K562 (cell line): ENCODE results near the gene RIN3. TPM values are rescaled to one million over a fixed set of nuclear protein-coding genes. Genes with fewer than 3 reads are reported as not detected.
A peak's percentile ranks its signal among the peaks of the same experiment; 100 is the strongest.

Experiments
- ATAC-seq: fragments of 200-7000 bp; cut with Tn5 transposase; 3 replicates; pipeline ENCODE4 v1.9.1; 2020; ENCODE audit warnings: moderate library complexity
- BruUV-seq: library from RNA; stranded (reverse); fragments of 400-500 nt; replicated peaks from 2 replicates; lab custom pipeline; 2021; lab: Mats Ljungman, UMichigan
- CTCF ChIA-PET: fragments of 300-600 bp; formaldehyde crosslinking; extraction: SDS; loops from one replicate; lab custom pipeline; 2021; ENCODE audit warnings: low intra/inter-chr PET ratio; lab: Yijun Ruan, JAX
- POLR2A ChIA-PET: fragments of 300-600, 350-650 bp; sonication (Branson Sonifier 250); formaldehyde crosslinking; extraction: SDS; loops from one replicate; lab custom pipeline; 2021; ENCODE audit warnings: antibody characterized with exemption, inconsistent platforms; lab: Yijun Ruan, JAX
- DNase-seq, 4 experiments: peaks; one replicate each; pipeline versions ENCODE4 v3.0.0 to v3.0.0-alpha.2; 2011 to 2018; ENCODE audit warnings: low spot score in 3 of 4, mixed read lengths in 3 of 4; ENCODE audit errors: extremely low read depth in 1 of 4
- FAIRE-seq: peaks from 2 replicates; lab custom pipeline; 2011; peaks lifted over from hg19 to GRCh38; lab: Jason Lieb, UNC
- H2AFZ ChIP-seq: 2 replicates; pipeline ENCODE4 v1.6.0; 2011; ENCODE audit warnings: low read depth, low read length, control low read depth, inconsistent platforms
- H3K27ac ChIP-seq: fragments of 200-600 bp; 3 replicates; pipeline ENCODE4 v1.8.0; 2011; ENCODE audit warnings: low read depth, mild to moderate bottlenecking, control low read depth, inconsistent platforms, low read length, moderate library complexity, mixed read lengths; ENCODE audit errors: extremely low read depth
- H3K27me3 ChIP-seq, 2 experiments: fragments of 300-600 bp in 1 of 2; 2 replicates in 1 of 2; 3 replicates in 1 of 2; pipeline versions ENCODE4 v1.6.0 to v1.8.0; 2011; ENCODE audit warnings: inconsistent platforms in 2 of 2, low read length in 2 of 2, mild to moderate bottlenecking in 1 of 2, mixed read lengths in 1 of 2, moderate library complexity in 1 of 2; ENCODE audit not compliant: control insufficient read depth in 2 of 2, insufficient read depth in 2 of 2
- H3K36me3 ChIP-seq: fragments of 300-600 bp; 3 replicates; pipeline ENCODE4 v1.8.0; 2011; ENCODE audit warnings: mild to moderate bottlenecking, low read length, inconsistent platforms; ENCODE audit not compliant: control insufficient read depth, insufficient read depth
- H3K4me1 ChIP-seq, 2 experiments: fragments of 200-600 bp in 1 of 2; replicated peaks in 1 of 2; 2 replicates in 1 of 2; 3 replicates in 1 of 2; pipeline versions ENCODE4 v1.5.1 to v1.8.0; 2011; ENCODE audit warnings: inconsistent platforms in 2 of 2, low read length in 2 of 2, mild to moderate bottlenecking in 1 of 2, mixed read lengths in 1 of 2, moderate library complexity in 1 of 2; ENCODE audit not compliant: control insufficient read depth in 2 of 2, insufficient read depth in 2 of 2
- H3K4me2 ChIP-seq: 2 replicates; pipeline ENCODE4 v1.6.1; 2011; ENCODE audit warnings: low read length, control low read depth, inconsistent platforms, mixed read lengths; ENCODE audit not compliant: insufficient read depth
- H3K4me3 ChIP-seq: fragments of 200-600 bp; sonication (generic), shearing (Covaris generic); 2 replicates; pipeline ENCODE4 v1.5.1; 2016; ENCODE audit warnings: control low read depth, inconsistent platforms
- H3K79me2 ChIP-seq: fragments of 200-600 bp; 3 replicates; pipeline ENCODE4 v1.8.0; 2011; ENCODE audit warnings: low read length, inconsistent platforms; ENCODE audit not compliant: control insufficient read depth, insufficient read depth
- H3K9ac ChIP-seq, 2 experiments: 2 replicates each; pipeline versions ENCODE4 v1.6.0 to v1.6.1; 2011; ENCODE audit warnings: low read depth in 2 of 2, low read length in 2 of 2, control low read depth in 1 of 2, inconsistent platforms in 1 of 2, mild to moderate bottlenecking in 1 of 2, mixed read lengths in 1 of 2; ENCODE audit not compliant: insufficient read depth in 1 of 2
- H3K9me1 ChIP-seq: one replicate; pipeline ENCODE4 v1.6.0; 2011; ENCODE audit warnings: inconsistent platforms, mild to moderate bottlenecking, low read length, moderate library complexity; ENCODE audit not compliant: control insufficient read depth, insufficient read depth
- H3K9me3 ChIP-seq: replicated peaks from 2 replicates; pipeline ENCODE4 v1.5.1; 2011; ENCODE audit warnings: low read depth, low read length, inconsistent platforms; ENCODE audit not compliant: control insufficient read depth, insufficient read depth
- H4K20me1 ChIP-seq: replicated peaks from 2 replicates; pipeline ENCODE4 v1.6.1; 2011; ENCODE audit warnings: low read length, inconsistent platforms, mixed read lengths; ENCODE audit not compliant: control insufficient read depth, insufficient read depth
- DPF2 ChIP-seq: fragments of 450-650 bp; IDR thresholded peaks from 2 replicates; pipeline ENCODE4 v1.6.1; 2016
- MTA3 ChIP-seq: fragments of 450-650 bp; formaldehyde crosslinking; IDR thresholded peaks from 2 replicates; pipeline ENCODE4 v1.6.1; 2017; ENCODE audit warnings: mild to moderate bottlenecking, borderline replicate concordance
- NFE2L1 ChIP-seq: fragments of 450-650 bp; IDR thresholded peaks from 2 replicates; pipeline ENCODE4 v1.6.1; 2016; ENCODE audit warnings: missing genetic modification characterization, low read depth, mild to moderate bottlenecking, missing compliant biosample characterization, moderate library complexity, borderline replicate concordance
- RAD21 ChIP-seq, 2 experiments: fragments of 250-450 bp in 1 of 2; fragments of 450-650 bp in 1 of 2; sonication (Bioruptor Pico) in 1 of 2; formaldehyde crosslinking in 1 of 2; IDR thresholded peaks in 1 of 2; conservative IDR thresholded peaks in 1 of 2; 2 replicates each; pipeline versions ENCODE4 v1.4.0 to v1.8.0; 2020 to 2022; ENCODE audit warnings: mild to moderate bottlenecking in 2 of 2, moderate library complexity in 1 of 2
- SRSF9 ChIP-seq: fragments of 200-400 bp; formaldehyde crosslinking; IDR thresholded peaks from 2 replicates; pipeline ENCODE4 v1.6.1; 2017; ENCODE audit warnings: low read depth, low read length, borderline replicate concordance
- U2AF2 ChIP-seq: fragments of 200-400 bp; formaldehyde crosslinking; optimal IDR thresholded peaks from 2 replicates; pipeline ENCODE3; 2017; ENCODE audit warnings: low read depth, mild to moderate bottlenecking, low read length
- WHSC1 ChIP-seq: IDR thresholded peaks from one replicate; pipeline ENCODE4 v1.6.1; 2012; ENCODE audit warnings: low read length, control low read depth, inconsistent platforms
- ZNF165 ChIP-seq: fragments of 250-450 bp; sonication (Bioruptor Pico); IDR thresholded peaks from 2 replicates; pipeline ENCODE4 v1.4.0; 2020; ENCODE audit warnings: borderline replicate concordance
- WGBS: fragments of 100-300 bp; shearing (Covaris generic); methylation state at CpG from one replicate; pipeline ENCODE4 v1.1.6; 2016; ENCODE audit warnings: low coverage, mixed read lengths; ENCODE audit not compliant: insufficient coverage; ENCODE audit errors: missing lambda C conversion rate; 5-methylcytosine and 5-hydroxymethylcytosine counted together
- in situ Hi-C: fragments of 300-500 bp; cut with MboI; formaldehyde crosslinking; loops from 4 replicates; pipeline ENCODE4 v1.15.0; 2018; ENCODE audit warnings: inconsistent platforms, mixed read lengths
- intact Hi-C: fragments of 100-400 bp; cut with micrococcal nuclease; formaldehyde crosslinking; loops from 2 replicates; pipeline ENCODE4 v1.14.2; 2022
- polyA plus RNA-seq, 8 experiments: library from polyadenylated mRNA; depleted of rRNA in 4 of 8; stranded (reverse) in 5 of 8; unstranded in 3 of 8; fragments of >200 nt; fragmentation: Nextera tagmentation in 2 of 8; fragmentation: Illumina TruSeq in 1 of 8; extraction: Ambion mirVana in 2 of 8; extraction: Trizol in 1 of 8; gene quantifications; 2 replicates each; pipeline versions ENCODE4 v1.2.1 to v1.2.3, GENCODE V29; 2011 to 2014; ENCODE audit warnings: inconsistent platforms in 1 of 8, missing spikeins in 1 of 8
- total RNA-seq, 7 experiments: library from RNA; depleted of rRNA in 6 of 7; stranded (reverse); fragments of >200 nt in 6 of 7; fragmentation: Illumina TruSeq in 2 of 7; extraction: Trizol in 2 of 7; gene quantifications; 2 replicates each; pipeline versions ENCODE4 v1.2.1 to v1.2.3, GENCODE V29; 2011 to 2021; ENCODE audit warnings: low replicate concordance in 1 of 7
- TF ChIP-seq, protein P1 (sequence below), 3 experiments: IDR thresholded peaks in 2 of 3; conservative IDR thresholded peaks in 1 of 3; 2 replicates each; pipeline ENCODE4 v1.5.1; 2011 to 2012; ENCODE audit warnings: low read length in 3 of 3, mild to moderate bottlenecking in 3 of 3, control low read depth in 2 of 3, improper control_type of control experiment in 1 of 3, inconsistent platforms in 1 of 3, low read depth in 1 of 3, mixed read lengths in 1 of 3, moderate library complexity in 1 of 3; ENCODE audit not compliant: insufficient read depth in 2 of 3

RIN3 gene
- total and polyA plus RNA-seq, 9 of the 15 experiments (the other 6 are each of a cell fraction or from before 2014, with no cell fraction given) = 0.01 to 0.49 (median 0.08) TPM; not detected in 5

DNA sequence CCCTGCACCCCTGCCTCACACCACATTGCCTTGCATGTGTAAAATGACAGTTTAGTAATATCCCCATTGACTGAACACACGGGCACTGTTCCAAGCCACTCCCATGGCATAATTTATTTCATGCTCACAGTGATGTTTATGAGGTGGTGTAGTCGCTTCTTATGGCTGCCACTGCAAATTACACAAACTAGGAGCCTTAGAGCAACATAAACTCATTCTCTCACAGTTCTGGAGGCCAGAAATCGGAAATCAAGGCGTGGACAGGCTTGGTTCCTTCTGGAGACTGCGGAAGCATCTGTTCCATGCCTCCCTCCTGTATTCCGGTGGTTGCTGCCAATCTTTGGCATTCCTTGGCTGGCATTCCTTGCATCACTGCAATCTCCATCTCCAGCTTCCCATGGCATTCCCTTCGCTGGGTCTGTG, 97.3 kb downstream of the RIN3 start:
- FAIRE-seq = no peak
- no peak overlapping the region for H3K4me3 ChIP-seq
- no peak overlapping the region for H2AFZ ChIP-seq
- H3K4me1 ChIP-seq = no peaks in the 10 kb centered on the region; a peak in 1 of 5 replicates
- intact Hi-C loops = no loop called here
- BruUV-seq = no TSS peak
- TF ChIP-seq NFE2L1 (tag) = no peak
- no peak for TF ChIP-seq WHSC1
- TF ChIP-seq DPF2 = no peak
- TF ChIP-seq MTA3 = no peak
- TF ChIP-seq SRSF9 = no peak
- TF ChIP-seq, all 486 proteins: peak for 0
- 2% methylated on average over 6 of the region's 7 CpGs for WGBS
- in situ Hi-C loops = no loop called here
- Histone ChIP-seq H3K9me3 (no peaks in the 10 kb centered on the region), H3K36me3 (no peaks in the 10 kb centered on the region), H3K9me1 (no peaks in the 10 kb centered on the region), H3K9ac (no peak overlapping the region), H3K27me3 (peaks cover 0 to 10% of the 10 kb centered on the region in 2 experiments; a peak in 1 of 5 replicates), H4K20me1 (no peaks in the 10 kb centered on the region), H3K27ac (no peak overlapping the region), H3K4me2 (no peak overlapping the region), H3K79me2 (no peaks in the 10 kb centered on the region)
- POLR2A ChIA-PET = no interaction called here
- DNase-seq = no peak
- no peak for ATAC-seq
- CTCF ChIA-PET = no interaction called here

DNA sequence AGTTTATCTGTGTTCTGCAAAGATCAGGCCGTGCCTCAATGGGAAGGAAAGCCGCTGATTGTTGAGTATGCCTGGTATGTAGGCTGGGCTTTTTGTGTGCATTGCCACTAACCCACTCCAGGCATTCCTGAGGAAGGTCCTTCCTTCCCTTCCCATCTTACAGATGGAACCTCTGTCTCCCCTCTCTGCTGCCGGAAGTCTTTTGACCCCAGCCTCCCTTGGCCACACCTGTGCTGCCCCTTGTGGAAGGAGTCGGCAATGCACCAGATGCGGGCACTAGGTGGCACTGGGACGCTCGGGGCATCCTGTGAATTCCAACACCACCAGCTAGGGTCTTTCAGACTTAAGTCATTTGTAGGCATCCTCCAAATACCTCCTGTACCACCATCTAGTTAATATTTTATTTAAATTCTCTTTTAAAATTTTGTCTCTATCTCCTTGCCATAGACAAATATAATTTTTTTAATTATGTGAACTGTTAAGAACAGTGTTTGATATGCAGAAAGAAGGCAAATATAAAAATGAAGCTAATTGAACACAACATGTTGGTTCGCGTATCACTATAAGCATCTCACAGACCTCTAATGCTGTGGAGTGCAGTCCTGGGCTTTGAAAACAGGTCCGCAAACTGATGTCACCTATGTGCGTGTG, 99.6 kb downstream of the RIN3 start:
- Histone ChIP-seq H4K20me1 (no peaks in the 10 kb centered on the region), H3K27me3 (peaks cover 0 to 10% of the 10 kb centered on the region in 2 experiments; a peak in 1 of 5 replicates), H3K27ac (no peak overlapping the region), H3K79me2 (no peaks in the 10 kb centered on the region), H3K9me1 (no peaks in the 10 kb centered on the region), H3K9me3 (no peaks in the 10 kb centered on the region), H3K4me3 (no peak overlapping the region), H3K4me2 (no peak overlapping the region), H3K4me1 (no peaks in the 10 kb centered on the region; a peak in 1 of 5 replicates), H3K9ac (no peak overlapping the region), H2AFZ (no peak overlapping the region), H3K36me3 (no peaks in the 10 kb centered on the region)
- intact Hi-C loops = no loop called here
- ChIA-PET CTCF (no interaction called here), POLR2A (no interaction called here)
- WGBS = 14% methylated on average over 10 of the region's 11 CpGs
- no TSS peak for BruUV-seq
- peak; percentile 24 to 58 (median 43) for DNase-seq
- no peak for TF ChIP-seq ZNF165 (CRISPR knock-in tag)
- TF ChIP-seq, protein P1, sequence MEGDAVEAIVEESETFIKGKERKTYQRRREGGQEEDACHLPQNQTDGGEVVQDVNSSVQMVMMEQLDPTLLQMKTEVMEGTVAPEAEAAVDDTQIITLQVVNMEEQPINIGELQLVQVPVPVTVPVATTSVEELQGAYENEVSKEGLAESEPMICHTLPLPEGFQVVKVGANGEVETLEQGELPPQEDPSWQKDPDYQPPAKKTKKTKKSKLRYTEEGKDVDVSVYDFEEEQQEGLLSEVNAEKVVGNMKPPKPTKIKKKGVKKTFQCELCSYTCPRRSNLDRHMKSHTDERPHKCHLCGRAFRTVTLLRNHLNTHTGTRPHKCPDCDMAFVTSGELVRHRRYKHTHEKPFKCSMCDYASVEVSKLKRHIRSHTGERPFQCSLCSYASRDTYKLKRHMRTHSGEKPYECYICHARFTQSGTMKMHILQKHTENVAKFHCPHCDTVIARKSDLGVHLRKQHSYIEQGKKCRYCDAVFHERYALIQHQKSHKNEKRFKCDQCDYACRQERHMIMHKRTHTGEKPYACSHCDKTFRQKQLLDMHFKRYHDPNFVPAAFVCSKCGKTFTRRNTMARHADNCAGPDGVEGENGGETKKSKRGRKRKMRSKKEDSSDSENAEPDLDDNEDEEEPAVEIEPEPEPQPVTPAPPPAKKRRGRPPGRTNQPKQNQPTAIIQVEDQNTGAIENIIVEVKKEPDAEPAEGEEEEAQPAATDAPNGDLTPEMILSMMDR (IDR thresholded peaks at IDR 0.05 in 2 of 3, conservative IDR thresholded peaks at IDR 0.05 in 1 of 3; ENCODE audit: insufficient read depth in 2 of 3, low read depth in 1 of 3, low read length in 3 of 3) = peak; percentile 71 to 98 (median 93)
- TF ChIP-seq RAD21 (CRISPR knock-in tag; conservative IDR thresholded peaks at IDR 0.05 in 1 of 2, IDR thresholded peaks at IDR 0.05 in 1 of 2) = peak in 1 of 2 experiments; percentile 22; a peak in 1 of 4 replicates
- no peak for TF ChIP-seq U2AF2
- in situ Hi-C loops = no loop called here
- FAIRE-seq = no peak
- ATAC-seq = peak; percentile 73
